SK-N-SH treated with all-trans-retinoic acid at 6 μM for 48 hours (cell line): Measurements from ENCODE around the gene DCAF7.

Experiments used
- CREB5 ChIP-seq: fragments of 250-450 bp; sonication (Bioruptor Pico); IDR thresholded peaks from 2 replicates; pipeline ENCODE4 v1.5.1; 2020; ENCODE audit warnings: low read depth, mild to moderate bottlenecking, moderate library complexity
- PATZ1 ChIP-seq: fragments of 250-450 bp; sonication (Bioruptor Pico); IDR thresholded peaks from 2 replicates; pipeline ENCODE4 v1.8.0; 2020; ENCODE audit warnings: mild to moderate bottlenecking, moderate library complexity, borderline replicate concordance
- PPARA ChIP-seq: fragments of 250-450 bp; sonication (Bioruptor Pico); IDR thresholded peaks from 2 replicates; pipeline ENCODE4 v1.5.0; 2020; ENCODE audit warnings: mild to moderate bottlenecking, borderline replicate concordance

GRCh38 chr17:63631062-63631461 lies 80.8 kb downstream of the DCAF7 start:
- no peak for TF ChIP-seq PPARA
- no peak for TF ChIP-seq CREB5 (CRISPR knock-in tag)
- no peak for TF ChIP-seq PATZ1 (CRISPR knock-in tag)
